Limb (tissue), 2 donors: ENCODE data around the gene INPP5B.

Experiments used
- DNase-seq, 2 donors: peaks; one replicate each; pipeline ENCODE4 v3.0.0-alpha.2; 2016; ENCODE audit errors: extremely low spot score in 2 of 2

The INPP5B gene

GRCh38 chr1:37875833-37876232, 71.0 kb downstream of the INPP5B start:
- DNase-seq = no peak

- no peak for DNase-seq
Observed at GRCh38 chr1:37872692-37873091, 74.2 kb downstream of the INPP5B start.

- DNase-seq = no peak
Observed at GRCh38 chr1:37868466-37868865, 78.4 kb downstream of the INPP5B start.

GRCh38 chr1:37867784-37868183, 79.1 kb downstream of the INPP5B start:
- DNase-seq = no peak

GRCh38 chr1:37866491-37866890, 80.4 kb downstream of the INPP5B start:
- no peak for DNase-seq

GRCh38 chr1:37865348-37866120, 81.3 kb downstream of the INPP5B start:
- DNase-seq = no peak

GRCh38 chr1:37862330-37862729, 84.5 kb downstream of the INPP5B start:
- DNase-seq = no peak

- DNase-seq = no peak
Observed at GRCh38 chr1:37861151-37861550, 85.7 kb downstream of the INPP5B start.

- no peak for DNase-seq
Observed at GRCh38 chr1:37860346-37860666, 86.5 kb downstream of the INPP5B start.

GRCh38 chr1:37859507-37860345, 87.1 kb downstream of the INPP5B start, which contains the start of gene MTF1:
TSS of gene MTF1 (minus strand) at chr1:37859592. CDS start at chr1:37857658, 1,934 bp downstream.
- DNase-seq = peak; percentile 96 to 97

GRCh38 chr1:37858931-37859506, 87.8 kb downstream of the INPP5B start:
- DNase-seq = no peak

- no peak for DNase-seq
Observed at GRCh38 chr1:37854406-37854805, 92.4 kb downstream of the INPP5B start.

GRCh38 chr1:37853157-37853556, 93.7 kb downstream of the INPP5B start:
- DNase-seq = no peak

- DNase-seq = no peak
Observed at GRCh38 chr1:37851782-37852210, 95.1 kb downstream of the INPP5B start.

- no peak for DNase-seq
Observed at GRCh38 chr1:37851262-37851661, 95.6 kb downstream of the INPP5B start.

GRCh38 chr1:37850352-37850955, 96.4 kb downstream of the INPP5B start:
- no peak for DNase-seq

- DNase-seq = no peak
Observed at GRCh38 chr1:37849480-37849879, 97.4 kb downstream of the INPP5B start.

- DNase-seq = no peak
Observed at GRCh38 chr1:37846647-37847339, 100.1 kb downstream of the INPP5B start.

- DNase-seq = no peak
Observed at GRCh38 chr1:37845786-37846185, 101.1 kb downstream of the INPP5B start.

GRCh38 chr1:37845049-37845646, 101.7 kb downstream of the INPP5B start:
- DNase-seq = no peak

GRCh38 chr1:37844536-37844935, 102.3 kb downstream of the INPP5B start:
- no peak for DNase-seq
